ENCODE data around the gene TMED6. TPM values are rescaled to one million over a fixed set of nuclear protein-coding genes. Genes with fewer than 3 reads are reported as not detected.

The TMED6 gene
- total RNA-seq, 3 donors from 2014 or later, result 2.2 to 18.1 (median 2.3) TPM

- Histone ChIP-seq H3K4me1 (ENCODE audit: low read depth) (peaks cover 11% of the 10 kb centered on the region), H3K36me3 (ENCODE audit: low read depth) (peaks cover 23% of the 10 kb centered on the region), H3K9me3 (no peaks in the 10 kb centered on the region), H3K4me3 (no peak overlapping the region)
- intact Hi-C loops (cut with DNase I, micrococcal nuclease), result no loop called here
- TF ChIP-seq CTCF (IDR thresholded peaks at IDR 0.05), result no peak
- DNase-seq, result no peak
- no peak for ATAC-seq
These were observed 30.9 kb downstream of the TMED6 start for GRCh38 chr16:69320740-69321073.

GRCh38 chr16:69319826-69320739 lies 31.5 kb downstream of the TMED6 start:
- DNase-seq (no peak), ATAC-seq (no peak)
- H3K9me3 ChIP-seq, result no peaks in the 10 kb centered on the region
- no peak overlapping the region for H3K4me3 ChIP-seq
- peaks cover 23% of the 10 kb centered on the region for H3K36me3 ChIP-seq (ENCODE audit: low read depth)
- no peak for TF ChIP-seq CTCF (IDR thresholded peaks at IDR 0.05)
- H3K4me1 ChIP-seq (ENCODE audit: low read depth), result peaks cover 11% of the 10 kb centered on the region
- intact Hi-C loops (cut with DNase I, micrococcal nuclease), result no loop called here

- no peak for DNase-seq
These were observed 32.2 kb downstream of the TMED6 start for GRCh38 chr16:69319381-69319780.

GRCh38 chr16:69318911-69319289 lies 32.7 kb downstream of the TMED6 start:
- no peak for DNase-seq
- ATAC-seq, result no peak
- H3K9me3 ChIP-seq, result no peaks in the 10 kb centered on the region
- no peak for TF ChIP-seq CTCF (IDR thresholded peaks at IDR 0.05)
- peaks cover under 1% of the 10 kb centered on the region for H3K4me1 ChIP-seq (ENCODE audit: low read depth)
- no peak overlapping the region for H3K4me3 ChIP-seq
- intact Hi-C loops (cut with DNase I, micrococcal nuclease), result no loop called here
- peaks cover 21% of the 10 kb centered on the region for H3K36me3 ChIP-seq (ENCODE audit: low read depth)

More at GRCh38 chr16:69319381-69319780, 32.2 kb downstream of the TMED6 start:
- no peak for TF ChIP-seq CTCF (IDR thresholded peaks at IDR 0.05)
- intact Hi-C loops (cut with DNase I, micrococcal nuclease), result no loop called here
- no peak overlapping the region for H3K4me3 ChIP-seq
- no peak for ATAC-seq
- H3K4me1 ChIP-seq (ENCODE audit: low read depth), result peaks cover 6% of the 10 kb centered on the region
- H3K9me3 ChIP-seq, result no peaks in the 10 kb centered on the region
- peaks cover 23% of the 10 kb centered on the region for H3K36me3 ChIP-seq (ENCODE audit: low read depth)

GRCh38 chr16:69318177-69318910 lies 33.2 kb downstream of the TMED6 start:
- DNase-seq (no peak), ATAC-seq (no peak)
- Histone ChIP-seq H3K36me3 (ENCODE audit: low read depth) (peaks cover 19% of the 10 kb centered on the region), H3K4me1 (ENCODE audit: low read depth) (no peaks in the 10 kb centered on the region), H3K4me3 (no peak overlapping the region), H3K9me3 (no peaks in the 10 kb centered on the region)
- intact Hi-C loops (cut with DNase I, micrococcal nuclease), result no loop called here
- TF ChIP-seq CTCF (IDR thresholded peaks at IDR 0.05), result no peak
